Right atrium auricular region (tissue), 2 donors: ENCODE measurements around the gene DPYD. TPM values are rescaled to one million over a fixed set of nuclear protein-coding genes. Genes with fewer than 3 reads are reported as not detected.

Source experiments
- DNase-seq: peaks from one replicate; pipeline ENCODE4 v3.0.0-alpha.2; 2019; ENCODE audit warnings: low spot score
- H3K27ac ChIP-seq, 2 donors: fragments of 200-600 bp; sonication (generic); 1 replicate in 1 of 2; 2 replicates in 1 of 2; pipeline ENCODE4 v1.5.1; 2016 to 2019
- H3K27me3 ChIP-seq, 2 donors: fragments of 200-600 bp; sonication (generic); one replicate each; pipeline versions ENCODE4 v1.5.1 to v1.6.0; 2017 to 2019
- H3K36me3 ChIP-seq: fragments of 200-600 bp; sonication (generic); one replicate; pipeline ENCODE4 v1.5.1; 2016
- H3K4me1 ChIP-seq, 2 donors: fragments of 200-600 bp; sonication (generic); one replicate each; pipeline versions ENCODE4 v1.5.1 to v1.6.0; 2017 to 2019
- H3K4me3 ChIP-seq, 2 donors: fragments of 200-600 bp; sonication (generic); 1 replicate in 1 of 2; 2 replicates in 1 of 2; pipeline ENCODE4 v1.5.1; 2017 to 2019; ENCODE audit warnings: mild to moderate bottlenecking in 1 of 2, moderate library complexity in 1 of 2
- H3K9me3 ChIP-seq, 2 donors: fragments of 200-600 bp; sonication (generic); one replicate each; pipeline ENCODE4 v1.5.1; 2019
- CTCF ChIP-seq, 2 donors: fragments of 200-600 bp; sonication (generic); IDR thresholded peaks; one replicate each; pipeline ENCODE4 v1.5.1; 2019; ENCODE audit warnings: antibody characterized with exemption in 2 of 2
- total RNA-seq, 2 donors: library from RNA; depleted of rRNA; stranded (reverse); fragments of >200 nt; gene quantifications; one replicate each; pipeline ENCODE4 v1.1.0, GENCODE V29; 2016

DPYD gene
- total RNA-seq, 2 donors from 2014 or later, result 11.3 to 14.5 TPM

- Histone ChIP-seq H3K36me3 (no peaks in the 10 kb centered on the region), H3K9me3 (no peaks in the 10 kb centered on the region), H3K4me3 (no peak overlapping the region), H3K27ac (no peak overlapping the region), H3K27me3 (no peaks in the 10 kb centered on the region), H3K4me1 (no peaks in the 10 kb centered on the region)
- no peak for DNase-seq
- TF ChIP-seq CTCF (IDR thresholded peaks at IDR 0.05), result no peak
Measured at GRCh38 chr1:97938285-97938642, 17.4 kb upstream of the DPYD start.

- TF ChIP-seq CTCF (IDR thresholded peaks at IDR 0.05), result no peak
- Histone ChIP-seq H3K27ac (no peak overlapping the region), H3K4me3 (no peak overlapping the region), H3K27me3 (no peaks in the 10 kb centered on the region), H3K9me3 (no peaks in the 10 kb centered on the region), H3K36me3 (no peaks in the 10 kb centered on the region), H3K4me1 (no peaks in the 10 kb centered on the region)
- DNase-seq, result no peak
Measured at GRCh38 chr1:97936976-97937375, 16.1 kb upstream of the DPYD start.

GRCh38 chr1:97934491-97934890 lies 13.7 kb upstream of the DPYD start:
- no peaks in the 10 kb centered on the region for H3K9me3 ChIP-seq
- H3K27ac ChIP-seq, result no peak overlapping the region
- H3K4me3 ChIP-seq, result no peak overlapping the region
- no peaks in the 10 kb centered on the region for H3K27me3 ChIP-seq
- H3K4me1 ChIP-seq, result no peaks in the 10 kb centered on the region
- TF ChIP-seq CTCF (IDR thresholded peaks at IDR 0.05), result no peak
- no peak for DNase-seq
- no peaks in the 10 kb centered on the region for H3K36me3 ChIP-seq

- Histone ChIP-seq H3K4me1 (no peaks in the 10 kb centered on the region), H3K36me3 (no peaks in the 10 kb centered on the region), H3K4me3 (no peak overlapping the region), H3K27ac (no peak overlapping the region), H3K27me3 (no peaks in the 10 kb centered on the region), H3K9me3 (no peaks in the 10 kb centered on the region)
- no peak for TF ChIP-seq CTCF (IDR thresholded peaks at IDR 0.05)
- DNase-seq, result no peak
Measured at GRCh38 chr1:97929874-97930851, 9.3 kb upstream of the DPYD start.

GRCh38 chr1:97926017-97926708 lies 5.3 kb upstream of the DPYD start:
- no peak for TF ChIP-seq CTCF (IDR thresholded peaks at IDR 0.05)
- no peak overlapping the region for H3K4me3 ChIP-seq
- H3K27me3 ChIP-seq, result no peaks in the 10 kb centered on the region
- H3K4me1 ChIP-seq, result peaks cover 0 to 4% of the 10 kb centered on the region in 2 donors
- H3K36me3 ChIP-seq, result no peaks in the 10 kb centered on the region
- no peak overlapping the region for H3K27ac ChIP-seq
- H3K9me3 ChIP-seq, result no peaks in the 10 kb centered on the region
- DNase-seq, result no peak
